ENCODE results near the gene CALHM4. TPM values are rescaled to one million over a fixed set of nuclear protein-coding genes. Genes with fewer than 3 reads are reported as not detected.
"Not testable (repeated sequence)": the region's sequence is repeated elsewhere in the genome, so short reads cannot be mapped to it uniquely, and the experiment has no call there.

The CALHM4 gene
- polyA plus RNA-seq, 1 of the 3 experiments (the other 2 are of a cell fraction), result not detected

GRCh38 chr6:116596815-116597214, 43.3 kb downstream of the CALHM4 start:
- Histone ChIP-seq H3K9me3 (no peaks in the 10 kb centered on the region), H3K9ac (no peak overlapping the region), H3K27me3 (ENCODE audit: insufficient read depth) (no peaks in the 10 kb centered on the region), H3K79me2 (ENCODE audit: insufficient read depth) (no peaks in the 10 kb centered on the region), H3K4me2 (no peak overlapping the region), H4K20me1 (ENCODE audit: insufficient read depth) (no peaks in the 10 kb centered on the region), H2AFZ (ENCODE audit: low read depth) (no peak overlapping the region), H3F3A (replicated peaks; ENCODE audit: insufficient read depth) (peaks cover 15% of the 10 kb centered on the region), H3K4me3 (ENCODE audit: low read depth in 2 of 2, low read length in 1 of 2) (no peak overlapping the region), H3K27ac (ENCODE audit: low read depth in 2 of 2, low read length in 1 of 2) (no peak overlapping the region), H3K36me3 (replicated peaks in 1 of 2; ENCODE audit: control insufficient read depth in 1 of 2, insufficient read depth in 2 of 2, low read length in 1 of 2) (peaks cover 34 to 39% of the 10 kb centered on the region in 2 experiments), H3K4me1 (ENCODE audit: control insufficient read depth in 1 of 2, insufficient read depth in 2 of 2, low read depth in 1 of 2, low read length in 1 of 2) (no peaks in the 10 kb centered on the region), H3K9me2 (peaks cover 5% of the 10 kb centered on the region; the same call in 1 of the 2 replicates)
- ChIA-PET CTCF (interaction anchor here (0.7 to 1.6 kb wide), 2 partner anchors 20 to 308 kb away, joined by 4 to 6 read pairs; partner anchors contain the start of gene RSPH4A), POLR2A (interaction anchor here (1.4 kb wide), 1 partner anchor 26 kb away, joined by 3 read pairs; the partner anchor contains the start of gene RWDD1)
- WGBS (ENCODE audit: low lambda C conversion rate), result 80% methylated on average over 4 of the region's 4 CpGs
- DNase-seq, result no peak
- TF ChIP-seq YY1 (IDR thresholded peaks at IDR 0.05; ENCODE audit: low read depth) (no peak), REST (IDR thresholded peaks at IDR 0.05; ENCODE audit: low read depth, low read length) (peak; percentile 97), ELF1 (IDR thresholded peaks at IDR 0.05) (no peak), SMC3 (IDR thresholded peaks at IDR 0.05; ENCODE audit: low read depth, low read length) (no peak), RAD21 (IDR thresholded peaks at IDR 0.05; ENCODE audit: low read length) (no peak)

- H3F3A ChIP-seq (replicated peaks; ENCODE audit: insufficient read depth); H2AFZ ChIP-seq (ENCODE audit: low read depth); H3K4me2 ChIP-seq; CTCF ChIA-PET; H3K27me3 ChIP-seq (ENCODE audit: insufficient read depth); POLR2A ChIA-PET; H3K27ac ChIP-seq (ENCODE audit: low read depth in 2 of 2, low read length in 1 of 2); H3K4me1 ChIP-seq (ENCODE audit: control insufficient read depth in 1 of 2, insufficient read depth in 2 of 2, low read depth in 1 of 2, low read length in 1 of 2); H3K79me2 ChIP-seq (ENCODE audit: insufficient read depth); H3K9me2 ChIP-seq; H3K9ac ChIP-seq; H4K20me1 ChIP-seq (ENCODE audit: insufficient read depth); H3K9me3 ChIP-seq; H3K4me3 ChIP-seq (ENCODE audit: low read depth in 2 of 2, low read length in 1 of 2); DNase-seq: not testable (repeated sequence)
- H3K36me3 ChIP-seq (replicated peaks in 1 of 2; ENCODE audit: control insufficient read depth in 1 of 2, insufficient read depth in 2 of 2, low read length in 1 of 2), result peaks cover 0 to 21% of the 10 kb centered on the region in 2 experiments
- 86% methylated on average over 3 of the region's 3 CpGs for WGBS (ENCODE audit: low lambda C conversion rate)
Measured at GRCh38 chr6:116603916-116604315, 50.4 kb downstream of the CALHM4 start.

- H3K9ac ChIP-seq; CTCF ChIA-PET; H3K27ac ChIP-seq (ENCODE audit: low read depth in 2 of 2, low read length in 1 of 2); H3K4me3 ChIP-seq (ENCODE audit: low read depth in 2 of 2, low read length in 1 of 2); POLR2A ChIA-PET; H3K4me2 ChIP-seq; H3K4me1 ChIP-seq (ENCODE audit: control insufficient read depth in 1 of 2, insufficient read depth in 2 of 2, low read depth in 1 of 2, low read length in 1 of 2); H2AFZ ChIP-seq (ENCODE audit: low read depth); H3K9me2 ChIP-seq; H3K27me3 ChIP-seq (ENCODE audit: insufficient read depth); DNase-seq; H4K20me1 ChIP-seq (ENCODE audit: insufficient read depth); H3K79me2 ChIP-seq (ENCODE audit: insufficient read depth); H3F3A ChIP-seq (replicated peaks; ENCODE audit: insufficient read depth); H3K9me3 ChIP-seq: not testable (repeated sequence)
- 92% methylated on average over 3 of the region's 3 CpGs for WGBS (ENCODE audit: low lambda C conversion rate)
- peaks cover 0 to 21% of the 10 kb centered on the region in 2 experiments for H3K36me3 ChIP-seq (replicated peaks in 1 of 2; ENCODE audit: control insufficient read depth in 1 of 2, insufficient read depth in 2 of 2, low read length in 1 of 2)
Measured at GRCh38 chr6:116604868-116605267, 51.3 kb downstream of the CALHM4 start.
